Upper lobe of right lung (tissue), 1 donor: ENCODE results near the gene LCAT. TPM values are rescaled to one million over a fixed set of nuclear protein-coding genes. Genes with fewer than 3 reads are reported as not detected.
A peak's percentile ranks its signal among the peaks of the same experiment; 100 is the strongest.

Experiments used
- ATAC-seq: fragments of 200-7000 bp; cut with Tn5 transposase; one replicate; pipeline ENCODE4 v1.9.1; 2020; ENCODE audit warnings: mild to moderate bottlenecking, moderate library complexity
- DNase-seq: peaks from one replicate; pipeline ENCODE4 v3.0.0-alpha.2; 2020
- H3K27ac ChIP-seq: fragments of 200-600 bp; one replicate; pipeline ENCODE4 v1.8.0; 2022
- H3K27me3 ChIP-seq: fragments of 200-600 bp; one replicate; pipeline ENCODE4 v1.8.0; 2022; ENCODE audit warnings: mild to moderate bottlenecking
- H3K36me3 ChIP-seq: fragments of 200-600 bp; one replicate; pipeline ENCODE4 v1.8.0; 2022
- H3K4me1 ChIP-seq: fragments of 200-600 bp; one replicate; pipeline ENCODE4 v1.8.0; 2022
- H3K4me3 ChIP-seq: fragments of 200-600 bp; one replicate; pipeline ENCODE4 v1.8.0; 2022; ENCODE audit warnings: mild to moderate bottlenecking
- H3K9me3 ChIP-seq: fragments of 200-600 bp; one replicate; pipeline ENCODE4 v1.8.0; 2022
- CTCF ChIP-seq: fragments of 200-600 bp; IDR thresholded peaks from one replicate; pipeline ENCODE4 v1.8.0; 2022; ENCODE audit warnings: antibody characterized with exemption
- intact Hi-C: fragments of 100-400 bp; cut with DNase I; formaldehyde crosslinking; loops from one replicate; pipeline ENCODE4 v1.11.0; 2022
- total RNA-seq: library from RNA; stranded (reverse); fragmentation: NEBNext Ultra II Directional; extraction: Animal tissue kit (Norgen Biotek cat#: 25700); gene quantifications from one replicate; pipeline ENCODE4 v1.2.1, GENCODE V29; 2021
- donor health status: DM: no; HTN: yes; CAD: no; lungs with severe emphysema.

Gene LCAT
- total RNA-seq, 1 donor from 2014 or later: 40.2 TPM

- no peak overlapping the region for H3K4me3 ChIP-seq
- TF ChIP-seq CTCF: no peak
- no peaks in the 10 kb centered on the region for H3K27me3 ChIP-seq
- H3K4me1 ChIP-seq: peaks cover 9% of the 10 kb centered on the region
- no peak overlapping the region for H3K27ac ChIP-seq
- H3K9me3 ChIP-seq: no peaks in the 10 kb centered on the region
- ATAC-seq (no peak), DNase-seq (no peak)
- intact Hi-C loops: no loop called here
- peaks cover 84% of the 10 kb centered on the region for H3K36me3 ChIP-seq
These were observed 2.2 kb upstream of the LCAT start for GRCh38 chr16:67946128-67946569.

GRCh38 chr16:67945392-67945933, 1.5 kb upstream of the LCAT start:
- H3K27ac ChIP-seq: no peak overlapping the region
- TF ChIP-seq CTCF: no peak
- H3K4me1 ChIP-seq: peaks cover 9% of the 10 kb centered on the region
- intact Hi-C loops: no loop called here
- peaks cover 77% of the 10 kb centered on the region for H3K36me3 ChIP-seq
- H3K4me3 ChIP-seq: no peak overlapping the region
- H3K9me3 ChIP-seq: no peaks in the 10 kb centered on the region
- no peak for ATAC-seq
- DNase-seq: no peak
- no peaks in the 10 kb centered on the region for H3K27me3 ChIP-seq

- no peak for TF ChIP-seq CTCF
- H3K4me1 ChIP-seq: peaks cover 9% of the 10 kb centered on the region
- H3K27me3 ChIP-seq: no peaks in the 10 kb centered on the region
- peak overlapping the region; percentile 51 for H3K27ac ChIP-seq
- peaks cover 75% of the 10 kb centered on the region for H3K36me3 ChIP-seq
- no peak overlapping the region for H3K4me3 ChIP-seq
- no peaks in the 10 kb centered on the region for H3K9me3 ChIP-seq
- no peak for DNase-seq
- intact Hi-C loops: no loop called here
- no peak for ATAC-seq
These were observed 921 bp upstream of the LCAT start for GRCh38 chr16:67944690-67945391.

- intact Hi-C loops: no loop called here
- H3K4me3 ChIP-seq: no peak overlapping the region
- TF ChIP-seq CTCF: no peak
- peaks cover 9% of the 10 kb centered on the region for H3K4me1 ChIP-seq
- H3K27me3 ChIP-seq: no peaks in the 10 kb centered on the region
- ATAC-seq (no peak), DNase-seq (no peak)
- H3K36me3 ChIP-seq: peaks cover 64% of the 10 kb centered on the region
- H3K9me3 ChIP-seq: no peaks in the 10 kb centered on the region
- no peak overlapping the region for H3K27ac ChIP-seq
These were observed 683 bp downstream of the LCAT start for GRCh38 chr16:67943256-67943618.

- no peak for TF ChIP-seq CTCF
- intact Hi-C loops: no loop called here
- H3K36me3 ChIP-seq: peaks cover 59% of the 10 kb centered on the region
These were observed 1.2 kb downstream of the LCAT start for GRCh38 chr16:67942510-67943255.

More at GRCh38 chr16:67942510-67943255, 1.2 kb downstream of the LCAT start:
- Histone ChIP-seq H3K9me3 (no peaks in the 10 kb centered on the region), H3K27ac (no peak overlapping the region), H3K27me3 (no peaks in the 10 kb centered on the region), H3K4me3 (no peak overlapping the region), H3K4me1 (peaks cover 11% of the 10 kb centered on the region)
- ATAC-seq (no peak), DNase-seq (no peak)
